Epidermal melanocyte (primary cell): ENCODE results near the gene LASP1.
"Not testable (repeated sequence)": the region's sequence is repeated elsewhere in the genome, so short reads cannot be mapped to it uniquely, and the experiment has no call there.

Experiments
- DNase-seq: peaks from one replicate; pipeline ENCODE4 v3.0.0; 2011; ENCODE audit warnings: low spot score; ENCODE audit not compliant: insufficient read length

Gene LASP1

DNA sequence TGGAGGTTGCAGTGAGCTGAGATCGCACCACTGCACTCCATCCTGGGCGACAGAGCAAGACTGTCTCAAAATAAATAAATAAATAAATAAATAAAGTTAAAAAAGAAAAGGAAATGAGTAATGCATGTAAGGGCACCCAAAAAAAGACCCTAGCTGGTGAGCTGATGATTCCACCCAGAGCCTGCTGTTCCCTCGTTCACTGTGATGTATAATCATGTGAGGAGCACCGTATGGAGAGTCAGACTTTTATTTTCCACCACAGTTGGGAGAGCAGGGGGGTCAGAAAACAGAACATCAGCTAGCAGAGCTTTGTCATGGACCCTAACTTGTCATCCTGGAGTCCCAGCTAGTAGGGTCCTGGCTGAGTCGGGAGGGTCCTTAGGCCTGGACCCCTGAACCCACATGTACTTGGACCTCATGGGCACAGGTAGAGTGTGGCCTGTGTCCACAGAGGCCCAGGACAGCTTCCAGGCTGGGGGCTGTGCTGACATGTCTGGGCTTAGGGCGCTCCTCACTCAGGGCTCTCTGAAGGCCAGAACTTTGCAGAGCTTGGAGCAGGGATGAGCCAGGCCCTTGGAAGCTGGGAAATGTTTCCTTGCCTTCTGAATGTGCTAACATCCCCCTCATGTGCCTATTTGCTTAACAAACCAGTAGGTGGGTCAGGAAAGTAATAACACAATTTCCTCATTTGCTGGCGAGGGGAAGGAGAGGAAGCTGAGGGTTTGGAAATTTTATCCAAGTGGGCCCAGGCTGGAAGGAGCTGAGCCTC, 36.8 kb downstream of the LASP1 start:
- no peak for DNase-seq

DNA sequence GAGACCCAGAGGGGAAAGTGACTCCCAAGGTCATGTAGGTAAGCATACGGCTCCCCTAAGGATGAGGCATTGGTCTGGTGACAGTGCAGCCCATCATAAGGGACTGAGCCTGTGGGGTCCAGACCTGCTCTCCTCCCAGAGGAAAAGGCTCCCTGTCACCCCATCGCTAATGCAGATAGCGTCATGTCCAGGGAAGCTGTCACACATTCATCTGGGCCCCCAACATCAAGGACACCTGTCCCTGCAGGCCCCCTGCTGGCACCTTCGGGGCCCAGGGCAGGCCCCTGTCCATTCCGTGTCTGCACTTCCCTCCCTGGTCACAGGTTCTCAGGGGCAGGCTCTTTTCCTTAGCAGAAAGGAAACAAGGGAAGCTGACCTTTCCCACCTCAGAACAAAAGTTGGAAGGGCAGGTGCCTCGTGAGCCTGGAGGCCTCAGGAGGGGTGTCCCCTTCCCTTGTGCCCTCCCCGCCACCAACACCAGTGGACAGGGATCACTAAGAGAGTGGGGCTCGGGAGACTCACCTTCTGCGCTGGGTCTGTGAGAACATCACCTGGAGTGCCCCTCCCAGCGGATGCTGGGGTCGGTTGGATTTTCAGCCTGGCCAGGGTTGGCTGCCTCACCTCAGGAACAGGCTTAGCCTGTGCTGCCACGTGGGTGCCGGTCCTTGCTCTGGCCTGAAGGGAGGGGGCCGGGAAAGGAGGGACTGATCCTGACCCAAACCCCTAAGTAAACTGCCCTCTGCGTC, 38.2 kb downstream of the LASP1 start:
- no peak for DNase-seq

DNA sequence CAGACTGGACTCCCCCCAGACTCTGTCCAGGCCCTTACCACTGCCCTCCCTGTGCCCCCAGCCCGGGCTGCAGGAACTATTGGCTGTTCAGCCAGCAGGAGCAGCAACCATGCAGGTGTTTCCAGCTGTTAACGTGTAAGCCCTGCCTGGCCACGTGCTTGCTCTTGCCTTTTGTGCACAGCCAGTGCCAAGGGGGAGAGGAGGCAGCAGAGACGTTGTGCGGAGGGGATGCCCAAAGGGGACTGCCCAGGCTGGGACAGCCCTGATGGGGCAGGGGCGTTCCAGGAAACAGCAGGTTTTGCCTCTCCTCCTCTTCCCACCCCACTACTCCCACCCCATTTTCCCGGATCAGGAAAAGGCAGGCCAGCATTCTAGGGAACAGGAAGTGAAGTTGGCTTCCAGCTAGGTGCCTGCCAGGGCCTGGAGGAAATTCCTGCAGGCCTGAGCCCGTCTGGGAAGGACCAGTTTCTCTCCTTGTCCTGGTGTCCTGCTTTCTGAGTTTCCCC, 38.9 kb downstream of the LASP1 start:
- no peak for DNase-seq

DNA sequence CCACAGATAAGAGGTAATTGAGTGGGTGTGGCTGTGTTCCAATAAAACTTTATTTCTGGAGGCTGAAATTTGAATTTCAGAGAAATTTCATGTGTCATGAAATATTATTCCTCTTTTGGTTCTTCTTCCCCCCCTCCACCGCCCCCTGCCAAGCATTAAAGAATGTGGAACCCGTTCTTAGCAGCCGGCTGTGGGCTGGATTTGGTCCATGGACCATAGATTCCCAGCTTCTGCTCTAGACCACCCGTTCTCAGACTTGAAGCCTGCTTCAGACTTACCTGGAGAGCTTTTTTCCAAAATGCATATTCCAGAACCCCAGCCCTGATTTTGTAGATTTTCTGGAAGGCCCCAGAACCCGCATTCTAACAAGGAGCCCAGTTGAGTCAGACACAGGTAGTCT, 40.5 kb downstream of the LASP1 start:
- no peak for DNase-seq

DNA sequence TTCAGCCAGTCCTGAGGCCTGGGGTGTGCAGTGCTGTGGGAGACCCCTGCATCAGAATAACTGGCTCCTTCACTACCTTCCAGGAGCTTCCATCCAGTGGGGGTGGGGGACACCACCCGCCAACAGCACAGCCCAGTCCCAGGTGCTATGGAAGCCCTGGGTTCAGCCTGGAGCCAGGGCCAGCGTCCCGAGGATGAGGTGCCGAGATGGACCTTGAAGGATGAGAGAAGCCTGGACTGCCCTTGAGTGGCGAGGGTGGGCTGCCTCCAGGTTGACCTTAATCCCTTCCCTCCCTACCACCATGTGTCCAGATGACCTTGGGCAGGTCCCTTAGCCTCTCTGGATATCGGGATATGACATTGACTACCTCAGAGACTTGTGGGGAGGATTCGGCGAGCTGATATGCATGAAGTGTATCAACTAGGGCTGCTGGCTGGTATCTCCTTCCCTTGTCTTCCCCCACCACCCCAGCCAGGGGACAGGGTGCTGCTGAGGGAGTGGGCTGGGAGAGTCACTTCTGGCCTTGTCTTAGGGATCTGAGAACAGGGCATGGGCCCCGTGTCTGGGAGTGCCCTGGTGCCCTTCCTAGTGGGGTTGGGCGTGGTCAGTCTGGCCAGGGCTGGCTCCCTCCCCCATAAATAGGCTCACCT, 41.3 kb downstream of the LASP1 start:
- DNase-seq: no peak

DNA sequence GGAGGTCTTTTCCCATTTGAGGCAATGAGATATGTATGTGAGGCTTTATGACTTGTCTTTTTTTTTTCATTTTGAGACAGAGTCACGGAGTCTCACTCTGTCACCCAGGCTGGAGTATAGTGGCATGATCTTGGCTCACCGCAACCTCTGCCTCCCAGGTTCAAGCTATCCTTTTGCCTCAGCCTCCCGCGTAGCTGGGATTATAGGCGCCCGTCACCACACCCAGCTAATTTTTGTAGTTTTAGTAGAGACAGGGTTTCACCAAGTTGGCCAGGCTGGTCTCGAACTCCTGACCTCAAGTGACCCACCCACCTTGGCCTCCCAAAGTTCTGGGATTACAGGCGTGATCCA, 41.8 kb downstream of the LASP1 start:
- not testable (repeated sequence) for DNase-seq

DNA sequence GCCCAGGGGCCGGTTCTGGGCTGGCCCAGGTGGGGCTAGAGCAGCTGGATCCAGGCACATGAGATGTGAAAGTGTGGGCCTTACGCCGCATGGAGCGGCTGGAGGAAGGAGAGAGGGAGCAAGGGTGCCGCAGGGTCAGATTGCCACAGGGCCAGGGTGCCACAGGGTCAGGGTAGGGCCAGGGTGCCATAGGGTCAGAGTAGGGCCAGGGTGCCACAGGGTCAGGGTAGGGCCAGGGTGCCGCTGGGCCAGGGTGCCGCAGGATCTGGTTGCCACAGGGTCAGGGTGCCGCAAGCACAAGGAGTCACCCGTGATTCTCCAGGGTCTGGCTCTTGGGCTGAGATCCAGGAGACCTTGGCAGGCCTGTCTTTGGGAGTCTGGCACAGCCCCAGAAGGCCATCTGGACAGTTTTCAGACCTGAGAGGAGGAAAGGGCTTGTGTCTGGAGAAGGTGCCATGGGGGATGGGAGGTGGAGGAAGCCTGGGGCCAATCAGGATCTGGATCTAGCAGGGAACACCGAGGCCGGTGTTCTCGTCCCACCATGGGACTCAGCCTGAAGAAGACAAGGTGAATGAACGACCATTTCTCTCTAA, 42.5 kb downstream of the LASP1 start:
- no peak for DNase-seq

DNA sequence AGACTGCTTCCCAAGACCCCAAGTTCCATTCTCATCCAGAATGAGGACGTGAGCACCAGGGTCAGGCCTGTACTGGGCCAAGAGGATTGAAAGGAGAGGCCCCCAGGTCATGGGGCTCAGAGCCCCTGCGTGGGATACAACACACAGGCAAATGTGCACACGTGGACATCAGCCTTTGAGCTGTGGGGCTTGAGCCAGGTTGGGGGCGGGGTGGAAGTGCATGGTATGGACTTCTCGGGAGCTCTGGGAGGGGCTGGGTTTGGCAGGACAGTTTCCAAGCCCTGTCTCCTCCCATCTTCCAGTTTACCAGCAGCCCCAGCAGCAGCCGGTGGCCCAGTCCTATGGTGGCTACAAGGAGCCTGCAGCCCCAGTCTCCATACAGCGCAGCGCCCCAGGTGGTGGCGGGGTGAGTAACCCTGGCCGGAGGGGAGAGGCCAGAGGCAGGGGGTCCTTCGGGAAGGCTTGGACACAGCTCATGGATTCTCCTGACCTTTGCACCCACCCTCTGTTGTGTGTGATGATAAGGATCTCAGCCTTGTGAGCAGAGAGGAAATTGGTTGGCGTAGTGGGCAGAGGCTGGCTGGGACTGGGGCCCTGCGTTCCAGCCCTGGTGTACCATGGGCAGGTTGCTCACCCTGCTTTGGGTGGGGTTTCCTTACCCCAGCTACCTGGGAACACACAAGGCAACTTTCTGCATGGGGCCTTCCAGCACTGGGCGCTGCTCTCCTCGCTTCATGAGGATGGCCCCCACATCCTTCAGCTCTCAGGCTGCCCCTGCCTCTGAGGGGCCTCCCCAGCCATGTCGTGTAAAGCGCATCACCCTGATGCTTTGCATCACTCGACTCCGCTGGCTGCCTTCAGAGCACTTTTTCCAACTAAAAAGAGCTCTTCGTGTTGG, 45.1 kb downstream of the LASP1 start:
- no peak for DNase-seq

DNA sequence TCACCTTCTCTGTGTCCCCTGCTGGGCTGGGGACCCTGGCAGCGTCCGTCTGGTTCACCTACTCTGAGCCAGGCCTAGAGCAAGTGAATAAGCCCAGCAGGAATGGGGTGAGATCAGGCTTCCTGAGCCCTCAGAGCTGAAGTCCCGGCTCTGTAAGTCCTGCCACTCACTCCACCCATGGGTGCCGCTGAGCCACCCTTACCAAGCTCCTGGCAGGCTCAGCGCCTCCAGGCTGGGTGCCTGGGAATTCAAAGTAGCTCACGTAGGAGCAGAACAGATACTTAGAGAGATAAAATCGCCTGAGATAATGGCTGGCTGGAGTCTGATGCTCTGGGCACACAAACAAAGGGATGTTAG, 45.8 kb downstream of the LASP1 start:
- no peak for DNase-seq

DNA sequence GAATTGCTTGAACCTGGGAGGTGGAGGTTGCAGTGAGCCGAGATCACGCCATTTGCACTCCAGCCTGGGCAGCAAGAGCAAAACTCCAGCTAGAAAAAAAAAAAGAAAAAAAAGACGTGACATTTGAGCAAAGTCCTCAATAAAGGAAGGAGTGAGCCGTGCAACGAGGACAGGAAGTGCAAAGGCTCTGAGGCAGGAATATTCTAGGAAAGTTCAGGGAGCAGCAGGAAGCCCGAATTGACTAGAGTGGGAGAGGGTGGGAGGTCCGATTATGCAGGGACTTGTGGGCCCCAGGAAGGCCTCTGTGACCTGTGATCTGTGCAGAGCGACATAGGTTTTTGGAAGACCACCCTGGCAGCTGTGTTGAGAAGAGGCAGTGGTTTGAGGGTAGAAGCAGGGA, 46.9 kb downstream of the LASP1 start:
- DNase-seq: no peak

DNA sequence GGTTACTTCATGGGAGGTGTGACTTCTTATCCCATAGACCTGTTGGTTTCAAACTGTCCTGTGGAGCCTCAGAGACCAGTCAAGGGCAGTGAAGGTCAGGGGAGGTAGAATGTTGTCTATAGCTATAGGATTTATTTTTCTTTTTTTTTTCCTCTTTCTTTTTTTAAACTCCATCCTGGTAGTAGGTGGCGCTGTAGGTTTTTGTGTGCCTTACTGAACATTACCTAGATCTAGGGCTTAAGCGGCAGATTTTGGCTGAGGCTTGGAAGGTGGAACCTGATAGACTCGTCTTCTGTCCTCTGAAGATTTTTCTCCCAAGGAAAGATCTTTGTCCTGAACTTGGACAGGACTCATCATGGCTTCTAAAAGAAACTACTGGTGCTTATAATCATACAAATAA, 47.4 kb downstream of the LASP1 start:
- DNase-seq: no peak

DNA sequence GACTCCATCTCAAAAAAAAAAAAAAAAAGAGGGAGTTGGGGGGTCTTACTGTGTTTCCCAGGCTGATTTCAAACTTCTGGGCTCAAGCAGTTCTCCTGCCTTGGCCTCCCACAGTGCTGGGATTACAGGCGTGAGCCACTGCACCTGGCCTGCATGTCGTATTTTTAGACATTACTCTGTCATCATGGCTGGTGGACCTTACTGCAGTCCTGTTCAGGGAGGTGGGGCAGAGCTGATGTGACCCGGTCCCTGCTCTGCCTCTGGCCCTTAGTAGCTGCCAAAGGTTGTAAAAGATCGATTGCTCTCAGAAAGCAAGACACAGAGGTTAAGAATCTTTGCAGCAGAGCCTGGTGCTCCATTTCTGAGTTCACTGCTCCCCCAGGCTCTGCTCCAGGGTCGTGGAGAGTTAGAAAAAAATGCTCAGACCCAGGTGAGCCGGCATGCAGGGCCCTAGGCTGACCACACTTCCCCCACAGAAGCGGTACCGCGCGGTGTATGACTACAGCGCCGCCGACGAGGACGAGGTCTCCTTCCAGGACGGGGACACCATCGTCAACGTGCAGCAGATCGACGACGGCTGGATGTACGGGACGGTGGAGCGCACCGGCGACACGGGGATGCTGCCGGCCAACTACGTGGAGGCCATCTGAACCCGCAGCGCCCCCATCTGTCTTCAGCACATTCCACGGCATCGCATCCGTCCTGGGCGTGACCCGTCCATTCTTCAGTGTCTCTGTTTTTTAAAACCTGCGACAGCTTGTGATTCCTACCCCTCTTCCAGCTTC, 48.5 kb downstream of the LASP1 start:
- DNase-seq: no peak

DNA sequence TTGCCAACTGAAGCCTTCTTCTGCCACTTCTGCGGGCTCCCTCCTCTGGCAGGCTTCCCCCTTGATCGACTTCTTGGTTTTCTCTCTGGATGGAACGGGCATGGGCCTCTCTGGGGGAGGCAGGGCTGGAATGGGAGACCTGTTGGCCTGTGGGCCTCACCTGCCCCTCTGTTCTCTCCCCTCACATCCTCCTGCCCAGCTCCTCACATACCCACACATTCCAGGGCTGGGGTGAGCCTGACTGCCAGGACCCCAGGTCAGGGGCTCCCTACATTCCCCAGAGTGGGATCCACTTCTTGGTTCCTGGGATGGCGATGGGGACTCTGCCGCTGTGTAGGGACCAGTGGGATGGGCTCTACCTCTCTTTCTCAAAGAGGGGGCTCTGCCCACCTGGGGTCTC, 49.1 kb downstream of the LASP1 start:
- no peak for DNase-seq

DNA sequence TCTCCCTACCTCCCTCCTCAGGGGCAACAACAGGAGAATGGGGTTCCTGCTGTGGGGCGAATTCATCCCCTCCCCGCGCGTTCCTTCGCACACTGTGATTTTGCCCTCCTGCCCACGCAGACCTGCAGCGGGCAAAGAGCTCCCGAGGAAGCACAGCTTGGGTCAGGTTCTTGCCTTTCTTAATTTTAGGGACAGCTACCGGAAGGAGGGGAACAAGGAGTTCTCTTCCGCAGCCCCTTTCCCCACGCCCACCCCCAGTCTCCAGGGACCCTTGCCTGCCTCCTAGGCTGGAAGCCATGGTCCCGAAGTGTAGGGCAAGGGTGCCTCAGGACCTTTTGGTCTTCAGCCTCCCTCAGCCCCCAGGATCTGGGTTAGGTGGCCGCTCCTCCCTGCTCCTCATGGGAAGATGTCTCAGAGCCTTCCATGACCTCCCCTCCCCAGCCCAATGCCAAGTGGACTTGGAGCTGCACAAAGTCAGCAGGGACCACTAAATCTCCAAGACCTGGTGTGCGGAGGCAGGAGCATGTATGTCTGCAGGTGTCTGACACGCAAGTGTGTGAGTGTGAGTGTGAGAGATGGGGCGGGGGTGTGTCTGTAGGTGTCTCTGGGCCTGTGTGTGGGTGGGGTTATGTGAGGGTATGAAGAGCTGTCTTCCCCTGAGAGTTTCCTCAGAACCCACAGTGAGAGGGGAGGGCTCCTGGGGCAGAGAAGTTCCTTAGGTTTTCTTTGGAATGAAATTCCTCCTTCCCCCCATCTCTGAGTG, 49.6 kb downstream of the LASP1 start:
- DNase-seq: no peak

DNA sequence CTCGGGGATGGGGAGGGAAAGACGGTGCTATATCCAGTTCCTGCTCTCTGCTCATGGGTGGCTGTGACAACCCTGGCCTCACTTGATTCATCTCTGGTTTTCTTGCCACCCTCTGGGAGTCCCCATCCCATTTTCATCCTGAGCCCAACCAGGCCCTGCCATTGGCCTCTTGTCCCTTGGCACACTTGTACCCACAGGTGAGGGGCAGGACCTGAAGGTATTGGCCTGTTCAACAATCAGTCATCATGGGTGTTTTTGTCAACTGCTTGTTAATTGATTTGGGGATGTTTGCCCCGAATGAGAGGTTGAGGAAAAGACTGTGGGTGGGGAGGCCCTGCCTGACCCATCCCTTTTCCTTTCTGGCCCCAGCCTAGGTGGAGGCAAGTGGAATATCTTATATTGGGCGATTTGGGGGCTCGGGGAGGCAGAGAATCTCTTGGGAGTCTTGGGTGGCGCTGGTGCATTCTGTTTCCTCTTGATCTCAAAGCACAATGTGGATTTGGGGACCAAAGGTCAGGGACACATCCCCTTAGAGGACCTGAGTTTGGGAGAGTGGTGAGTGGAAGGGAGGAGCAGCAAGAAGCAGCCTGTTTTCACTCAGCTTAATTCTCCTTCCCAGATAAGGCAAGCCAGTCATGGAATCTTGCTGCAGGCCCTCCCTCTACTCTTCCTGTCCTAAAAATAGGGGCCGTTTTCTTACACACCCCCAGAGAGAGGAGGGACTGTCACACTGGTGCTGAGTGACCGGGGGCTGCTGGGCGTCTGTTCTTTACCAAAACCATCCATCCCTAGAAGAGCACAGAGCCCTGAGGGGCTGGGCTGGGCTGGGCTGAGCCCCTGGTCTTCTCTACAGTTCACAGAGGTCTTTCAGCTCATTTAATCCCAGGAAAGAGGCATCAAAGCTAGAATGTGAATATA, 50.8 kb downstream of the LASP1 start:
- DNase-seq: no peak

DNA sequence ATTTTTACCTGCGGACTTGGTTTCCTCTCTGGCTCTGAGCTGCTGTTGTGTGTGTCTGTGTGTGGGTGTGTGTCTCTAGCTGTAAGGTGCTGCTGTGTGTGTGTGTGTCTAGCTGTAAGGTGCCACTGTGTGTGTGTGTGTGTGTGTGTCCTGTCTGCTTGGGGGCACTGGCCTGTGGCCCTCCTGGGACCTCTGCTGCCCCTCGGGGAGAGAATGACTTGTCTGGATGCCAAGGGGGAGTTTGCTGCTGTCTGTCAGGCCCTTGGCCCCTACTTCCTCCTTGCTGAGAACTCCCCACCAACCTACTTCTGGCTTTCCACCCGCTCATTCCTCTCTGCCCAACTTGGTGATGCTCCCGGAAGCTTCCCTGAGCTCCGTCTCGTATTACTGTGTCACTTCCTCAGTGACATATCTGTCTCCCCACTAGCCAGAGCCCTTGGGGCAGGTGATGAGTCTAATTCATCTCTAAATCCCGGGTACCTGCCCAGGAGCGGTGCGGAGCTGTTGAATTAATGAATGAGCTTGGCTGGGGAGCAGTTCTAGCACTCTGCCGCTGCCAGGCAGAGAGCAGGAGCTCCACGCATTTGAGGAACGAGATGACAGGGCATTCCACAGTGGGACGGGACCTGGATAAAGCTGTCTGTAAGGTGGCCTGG, 52.0 kb downstream of the LASP1 start:
- no peak for DNase-seq

DNA sequence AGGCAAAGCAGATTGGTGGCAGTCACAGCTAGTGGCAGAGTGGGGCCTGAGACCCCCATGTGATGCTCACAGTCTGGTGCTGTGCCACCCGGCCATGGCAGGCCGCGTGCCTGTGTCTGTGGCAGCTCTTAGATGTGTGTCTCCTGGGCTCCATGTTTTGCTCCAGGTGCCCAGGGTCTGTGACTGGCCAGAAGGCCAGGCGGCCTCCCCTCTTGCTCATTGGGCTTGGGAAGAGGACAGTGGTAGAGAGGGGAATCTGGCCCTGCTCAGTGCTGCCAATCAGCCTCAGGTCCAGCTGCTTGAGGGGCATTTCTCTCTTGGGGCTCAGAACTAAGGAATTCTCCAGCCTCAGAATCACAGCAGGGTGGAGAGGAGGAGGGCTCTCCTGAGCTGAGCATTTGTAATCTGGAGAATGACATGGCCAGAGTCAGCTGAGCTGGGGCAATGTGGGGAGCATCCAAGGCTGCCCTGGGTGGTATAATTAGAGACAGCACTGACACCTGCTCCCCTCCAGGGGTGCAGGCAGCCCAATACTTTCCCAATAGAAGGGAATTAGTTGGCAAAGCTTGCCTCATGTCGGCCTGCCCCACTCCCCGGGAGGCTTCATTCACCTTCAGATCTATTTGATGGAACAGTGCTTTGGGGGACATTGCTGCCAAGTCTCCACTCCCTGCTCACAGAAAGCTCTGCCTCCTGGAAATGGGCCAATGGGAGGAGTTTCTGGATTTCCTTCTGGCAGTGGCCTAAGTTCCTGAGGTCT, 52.9 kb downstream of the LASP1 start:
- no peak for DNase-seq
